Endodermal cell (in vitro differentiated cells): Measurements from ENCODE around the gene CDCA7. TPM values are rescaled to one million over a fixed set of nuclear protein-coding genes. Genes with fewer than 3 reads are reported as not detected.
A peak's percentile ranks its signal among the peaks of the same experiment; 100 is the strongest.

Source experiments
- DNase-seq: peaks from one replicate; pipeline ENCODE4 v3.0.0-alpha.2; 2017
- H3K27ac ChIP-seq: 2 replicates; pipeline ENCODE4 v1.5.1; 2013; ENCODE audit warnings: mild to moderate bottlenecking, low read depth, low read length, moderate library complexity
- H3K27me3 ChIP-seq: 2 replicates; pipeline ENCODE4 v1.6.1; 2013; ENCODE audit warnings: mild to moderate bottlenecking, low read length, moderate library complexity; ENCODE audit not compliant: insufficient read depth, control insufficient read depth, poor library complexity, severe bottlenecking
- H3K36me3 ChIP-seq: 2 replicates; pipeline ENCODE4 v1.7.0; 2013; ENCODE audit warnings: mild to moderate bottlenecking, low read length, moderate library complexity; ENCODE audit not compliant: control insufficient read depth, insufficient read depth
- H3K4me1 ChIP-seq: one replicate; pipeline ENCODE4 v1.7.0; 2013; ENCODE audit warnings: low read length; ENCODE audit not compliant: control insufficient read depth, insufficient read depth
- H3K4me3 ChIP-seq: 2 replicates; pipeline ENCODE4 v1.5.1; 2013; ENCODE audit warnings: mild to moderate bottlenecking, low read length, moderate library complexity
- H3K9ac ChIP-seq: 2 replicates; pipeline ENCODE4 v1.6.1; 2013; ENCODE audit warnings: mild to moderate bottlenecking, low read length, moderate library complexity; ENCODE audit not compliant: poor library complexity, severe bottlenecking; ENCODE audit errors: extremely low read depth
- H3K9me3 ChIP-seq: 2 replicates; pipeline ENCODE4 v1.6.1; 2013; ENCODE audit warnings: mild to moderate bottlenecking, low read length, moderate library complexity; ENCODE audit not compliant: control insufficient read depth
- H3K27ac Mint-ChIP-seq: 2 replicates; pipeline ENCODE4 v1.8.0; 2020; ENCODE audit warnings: mixed read lengths
- H3K27me3 Mint-ChIP-seq: 2 replicates; pipeline ENCODE4 v1.8.0; 2021; ENCODE audit warnings: mild to moderate bottlenecking, mixed read lengths; ENCODE audit not compliant: insufficient read depth
- H3K36me3 Mint-ChIP-seq: 2 replicates; pipeline ENCODE4 v1.8.0; 2020; ENCODE audit warnings: low read depth, mixed read lengths
- H3K4me1 Mint-ChIP-seq: 2 replicates; pipeline ENCODE4 v1.8.0; 2020; ENCODE audit warnings: mixed read lengths
- H3K4me3 Mint-ChIP-seq: 2 replicates; pipeline ENCODE4 v1.8.0; 2020; ENCODE audit warnings: mild to moderate bottlenecking, moderate library complexity, mixed read lengths
- H3K9me3 Mint-ChIP-seq: 2 replicates; pipeline ENCODE4 v1.8.0; 2020; ENCODE audit warnings: mild to moderate bottlenecking, mixed read lengths
- CTCF ChIP-seq: fragments of 200-600 bp; sonication (generic); conservative IDR thresholded peaks from 2 replicates; pipeline ENCODE4 v1.5.0; 2021; ENCODE audit warnings: antibody characterized with exemption, mild to moderate bottlenecking
- WGBS, 2 experiments: methylation state at CpG; one replicate each; pipeline versions ENCODE4 v1.1.5 to v1.1.7; 2013; ENCODE audit warnings: missing lambda C conversion rate in 2 of 2, mixed read lengths in 1 of 2; ENCODE audit not compliant: insufficient coverage in 1 of 2, insufficient read length in 1 of 2; 5-methylcytosine and 5-hydroxymethylcytosine counted together
- long read RNA-seq, 4 experiments: library from polyadenylated mRNA in 2 of 4; library from RNA in 1 of 4; library from capped mRNA in 1 of 4; stranded (forward) in 3 of 4; unstranded in 1 of 4; transcript quantifications; one replicate each; pipeline ENCODE4 v2.0.0, GENCODE V29; 2020 to 2021; ENCODE audit warnings: inconsistent platforms in 1 of 4
- polyA plus RNA-seq, 2 experiments: library from polyadenylated mRNA; stranded (reverse); fragments of 50-300 nt; gene quantifications; one replicate each; pipeline ENCODE4 v1.2.3, GENCODE V29; 2013
- total RNA-seq, 2 donors: library from RNA; stranded (reverse); fragmentation: NEBNext Ultra II Directional in 1 of 2; extraction: Animal tissue kit (Norgen Biotek cat#: 25700) in 1 of 2; gene quantifications; 2 replicates in 1 of 2; 3 replicates in 1 of 2; pipeline ENCODE4 v1.2.1, GENCODE V29; 2021

CDCA7 gene
- total RNA-seq = 100 to 1,000 TPM in 1 of 2 donors, 10 to 100 TPM in 1; 73.0 to 101 TPM
- polyA plus RNA-seq (2013, experiment 1 of 2) = 61.8 TPM
- polyA plus RNA-seq (2013, experiment 2 of 2) = 54.9 TPM
- long read RNA-seq, experiment 1, transcript CDCA7-202 (9 exons, 2,500 nt) = major isoform, 16 of 57 reads
- long read RNA-seq, experiment 1, partial matches to known transcripts = 22 of 57 reads
- long read RNA-seq, experiment 1, other reads (novel, unspliced or antisense) = 15 of 57 reads
- long read RNA-seq, experiment 2, transcript CDCA7-201 (10 exons, 2,789 nt) = minor isoform, 82 of 270 reads
- long read RNA-seq, experiment 2, transcript CDCA7-202 (9 exons, 2,500 nt) = major isoform, 104 of 270 reads
- long read RNA-seq, experiment 2, transcript CDCA7-208 (8 exons, 2,943 nt) = minor isoform, 13 of 270 reads
- long read RNA-seq, experiment 2, partial matches to known transcripts = 18 of 270 reads
- long read RNA-seq, experiment 2, other reads (novel, unspliced or antisense) = 53 of 270 reads
- long read RNA-seq, experiment 3, transcript CDCA7-202 (9 exons, 2,500 nt) = major isoform, 101 of 250 reads
- long read RNA-seq, experiment 3, transcript CDCA7-208 (8 exons, 2,943 nt) = minor isoform, 9 of 250 reads
- long read RNA-seq, experiment 3, transcript CDCA7-201 (10 exons, 2,789 nt) = minor isoform, 74 of 250 reads
- long read RNA-seq, experiment 3, partial matches to known transcripts = 35 of 250 reads
- long read RNA-seq, experiment 3, other reads (novel, unspliced or antisense) = 31 of 250 reads
- long read RNA-seq, experiment 4, transcript CDCA7-201 (10 exons, 2,789 nt) = minor isoform, 26 of 161 reads
- long read RNA-seq, experiment 4, transcript CDCA7-202 (9 exons, 2,500 nt) = major isoform, 61 of 161 reads
- long read RNA-seq, experiment 4, partial matches to known transcripts = 62 of 161 reads
- long read RNA-seq, experiment 4, other reads (novel, unspliced or antisense) = 12 of 161 reads

DNA sequence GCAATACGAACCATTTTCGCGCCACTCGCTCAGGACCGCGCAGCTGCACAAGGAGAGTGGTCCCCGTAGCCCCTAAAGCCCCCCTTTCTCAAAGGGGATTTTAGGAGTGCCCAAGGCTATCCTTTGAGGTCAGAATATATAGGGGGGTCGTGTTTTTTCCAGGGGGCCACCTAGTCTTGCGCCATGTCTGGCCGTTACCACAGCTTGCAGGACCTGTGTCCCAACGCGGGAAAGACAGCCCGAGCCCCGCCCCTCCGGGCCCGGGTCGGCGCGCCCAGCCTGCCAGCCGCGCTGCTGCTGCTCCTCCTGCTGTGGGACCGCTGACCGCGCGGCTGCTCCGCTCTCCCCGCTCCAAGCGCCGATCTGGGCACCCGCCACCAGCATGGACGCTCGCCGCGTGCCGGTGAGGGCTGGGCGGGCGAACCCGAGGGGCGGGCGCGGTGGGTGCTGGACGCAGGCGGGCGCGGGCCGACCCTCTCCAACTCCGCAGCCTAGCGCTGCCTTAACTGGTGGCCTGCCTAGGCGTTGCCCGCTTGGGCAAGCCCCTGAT is at the start of gene CDCA7:
TSS of gene CDCA7 (plus strand) at position 291 of the 550 bp plus-strand sequence. CDS start at position 383, 92 bp downstream.
- Mint-ChIP-seq H3K4me3 (peak within 1 kb of the TSS; percentile 84), H3K4me1 (peaks cover 38% of the 10 kb centered on the region), H3K9me3 (peaks cover 21% of the 10 kb centered on the region), H3K36me3 (peaks cover 15% of the 10 kb centered on the region), H3K27me3 (no peaks in the 10 kb centered on the region), H3K27ac (peak within 1 kb of the TSS; percentile 95)
- H3K9me3 ChIP-seq = peaks cover 31% of the 10 kb centered on the region
- peak within 1 kb of the TSS; percentile 97 for H3K27ac ChIP-seq
- TF ChIP-seq CTCF = peak; percentile 10
- WGBS, 2 experiments = 0% methylated on average over 7 to 50 of the region's 50 CpGs
- H3K36me3 ChIP-seq = peaks cover 15% of the 10 kb centered on the region
- H3K9ac ChIP-seq = peak within 1 kb of the TSS; percentile 94
- no peaks in the 10 kb centered on the region for H3K27me3 ChIP-seq
- H3K4me3 ChIP-seq = peak within 1 kb of the TSS; percentile 88
- peak; percentile 94 for DNase-seq
- H3K4me1 ChIP-seq = peaks cover 13% of the 10 kb centered on the region

DNA sequence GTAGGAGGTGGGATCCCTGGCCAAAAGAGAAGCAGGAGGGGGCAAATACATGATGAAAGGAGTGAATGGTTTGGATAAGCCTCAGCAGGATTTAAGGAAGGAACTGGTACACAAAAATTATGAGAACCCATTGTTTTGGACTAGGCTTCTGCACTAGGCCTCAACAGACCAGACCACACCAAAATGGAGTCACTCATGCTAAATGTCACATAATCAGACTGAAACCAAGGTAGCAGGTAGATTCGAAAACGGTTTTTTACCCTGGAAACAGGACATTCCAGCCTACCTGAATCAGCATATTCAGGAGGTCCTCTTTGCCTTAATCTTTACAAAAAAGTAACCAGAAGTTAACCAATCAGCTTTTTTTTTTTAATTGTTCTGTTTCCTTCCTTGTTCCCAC is 49.4 kb upstream of the CDCA7 start:
- WGBS, 2 experiments = 92% methylated on average over 2 of the region's 2 CpGs
- peaks cover 4% of the 10 kb centered on the region for H3K36me3 Mint-ChIP-seq

More for the DNA sequence above, 49.4 kb upstream of the CDCA7 start:
- Histone ChIP-seq H3K4me1 (no peaks in the 10 kb centered on the region), H3K36me3 (no peaks in the 10 kb centered on the region), H3K9me3 (peaks cover 64% of the 10 kb centered on the region), H3K27ac (no peak overlapping the region), H3K9ac (no peak overlapping the region), H3K27me3 (no peaks in the 10 kb centered on the region), H3K4me3 (peak overlapping the region; percentile 28)
- H3K27ac Mint-ChIP-seq = no peak overlapping the region
- TF ChIP-seq CTCF = no peak
- peaks cover 21% of the 10 kb centered on the region for H3K4me1 Mint-ChIP-seq
- no peak for DNase-seq
- no peak overlapping the region for H3K4me3 Mint-ChIP-seq
- H3K27me3 Mint-ChIP-seq = no peaks in the 10 kb centered on the region
- H3K9me3 Mint-ChIP-seq = peaks cover 63% of the 10 kb centered on the region
